H1 (cell line): Measurements from ENCODE around the gene POLA1. TPM values are rescaled to one million over a fixed set of nuclear protein-coding genes. Genes with fewer than 3 reads are reported as not detected.

Experiments used
- CEBPB ChIP-seq: IDR thresholded peaks from 2 replicates; pipeline ENCODE4 v1.6.1; 2012; ENCODE audit warnings: low read depth, low read length
- CTBP2 ChIP-seq: IDR thresholded peaks from 2 replicates; pipeline ENCODE4 v1.7.0; 2011; ENCODE audit warnings: borderline replicate concordance, mild to moderate bottlenecking, moderate library complexity, mixed read lengths, low read length; ENCODE audit not compliant: insufficient read depth, insufficient read length
- PHF8 ChIP-seq: fragments of 200-600 bp; sonication (generic); conservative IDR thresholded peaks from 2 replicates; pipeline ENCODE4 v1.7.1; 2012; ENCODE audit warnings: low read depth, mild to moderate bottlenecking, inconsistent platforms, low read length, moderate library complexity
- SAP30 ChIP-seq: fragments of 300-600 bp; sonication (generic); IDR thresholded peaks from 2 replicates; pipeline ENCODE4 v1.7.1; 2012; ENCODE audit warnings: low read length, moderate library complexity, mild to moderate bottlenecking, inconsistent platforms; ENCODE audit not compliant: insufficient read depth, insufficient replicate concordance
- SUZ12 ChIP-seq: fragments of 200-600 bp; sonication (generic); IDR thresholded peaks from 2 replicates; pipeline ENCODE4 v1.6.1; 2012; ENCODE audit warnings: mild to moderate bottlenecking, inconsistent platforms, low read length, moderate library complexity, mixed read lengths
- polyA plus RNA-seq, 7 experiments: library from polyadenylated mRNA; depleted of rRNA in 3 of 7; stranded (reverse) in 5 of 7; unstranded in 2 of 7; fragments of >200 nt in 5 of 7; fragments of 200-250 nt in 2 of 7; gene quantifications; 1 replicate in 5 of 7; 2 replicates in 1 of 7; 4 replicates in 1 of 7; pipeline versions ENCODE4 v1.2.1 to v1.2.3, GENCODE V29; 2011 to 2013; ENCODE audit warnings: missing spikeins in 2 of 7, mixed read lengths in 2 of 7
- total RNA-seq: library from RNA; stranded (reverse); fragmentation: NEBNext Ultra II Directional; extraction: Animal tissue kit (Norgen Biotek cat#: 25700); gene quantifications from 2 replicates; pipeline ENCODE4 v1.2.1, GENCODE V29; 2021

Gene POLA1
- total and polyA plus RNA-seq, 2 of the 8 experiments (the other 6 are each of a cell fraction or from before 2014, with no cell fraction given), result 5.6 to 34.9 TPM

- TF ChIP-seq CTBP2 (no peak), SAP30 (no peak), PHF8 (no peak), CEBPB (no peak), SUZ12 (no peak)
These were observed 10.8 kb upstream of the POLA1 start (continued) for GRCh38 chrX:24682739-24683432.
